HuH-7.5 (cell line): ENCODE results near the gene CHCT1.
"Not testable (repeated sequence)": the region's sequence is repeated elsewhere in the genome, so short reads cannot be mapped to it uniquely, and the experiment has no call there.

Experiments
- DNase-seq: peaks from one replicate; pipeline ENCODE4 v3.0.0; 2011; ENCODE audit warnings: low spot score

Gene CHCT1

DNA sequence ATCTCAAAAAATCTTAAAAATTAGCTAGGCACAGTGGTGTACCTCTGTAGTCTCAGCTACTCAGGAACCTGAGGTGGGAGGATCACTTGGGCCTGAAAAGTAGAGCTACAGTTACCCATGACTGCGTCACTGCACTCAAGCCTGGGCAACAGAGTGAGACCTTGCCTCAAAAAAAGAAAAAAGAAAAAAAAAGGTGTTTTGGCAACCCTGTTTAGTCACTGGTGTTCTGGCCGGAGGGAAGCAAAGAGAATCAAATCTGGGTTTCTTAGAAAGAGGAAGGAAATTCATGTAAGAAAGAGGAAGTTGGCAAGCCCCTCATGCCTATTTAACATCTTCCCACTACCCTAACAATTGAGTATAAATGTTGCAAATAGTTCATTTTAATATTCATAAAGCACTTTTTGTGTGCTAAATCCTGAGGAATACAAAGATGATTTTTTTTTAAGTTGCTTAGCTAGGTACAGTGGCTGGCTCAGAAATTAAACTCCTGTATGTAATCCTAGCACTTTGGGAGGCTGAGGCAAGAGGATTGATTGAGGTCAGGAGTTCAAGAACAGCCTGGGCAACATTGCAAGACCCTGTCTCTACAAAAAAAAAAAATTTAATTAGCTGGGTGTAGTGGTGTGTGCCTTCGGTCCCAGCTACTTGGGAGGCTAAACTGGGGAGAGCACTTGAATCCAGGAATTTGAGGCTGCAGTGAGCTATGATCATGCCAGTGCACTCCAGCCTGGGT lies 23.9 kb upstream of the CHCT1 start:
- DNase-seq = no peak

DNA sequence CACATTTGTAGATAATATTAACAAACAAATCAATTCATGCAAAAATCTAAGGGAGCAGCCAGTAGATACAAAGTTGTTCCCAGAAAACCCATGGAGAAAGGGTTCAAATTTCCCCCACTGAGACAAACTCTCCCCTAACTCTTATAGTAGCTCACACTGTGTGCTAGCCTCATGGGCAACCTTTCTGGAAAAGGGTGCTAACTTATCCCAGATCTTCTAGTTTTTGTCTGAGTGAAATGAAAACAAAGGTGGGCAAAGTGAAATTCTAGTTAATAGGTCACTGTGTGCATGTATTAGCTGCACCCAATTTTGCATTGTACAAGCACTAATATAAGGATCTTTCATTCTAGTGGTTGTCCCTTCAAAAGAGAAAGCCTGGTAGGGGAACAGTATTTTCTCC lies 20.5 kb upstream of the CHCT1 start:
- no peak for DNase-seq

DNA sequence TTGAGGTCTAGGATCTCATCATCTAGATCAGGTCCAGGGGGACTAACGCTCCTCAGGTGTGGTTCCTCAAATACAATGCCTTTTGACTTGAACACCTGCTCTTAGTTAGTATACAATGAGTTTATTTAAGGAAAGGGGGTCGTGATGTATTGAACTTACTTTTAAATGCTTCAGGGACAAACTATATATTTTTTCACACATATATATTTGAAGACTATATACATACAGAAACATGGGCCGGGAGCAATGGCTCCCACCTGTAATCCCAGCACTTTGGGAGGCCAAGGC lies 18.8 kb upstream of the CHCT1 start:
- DNase-seq = no peak

DNA sequence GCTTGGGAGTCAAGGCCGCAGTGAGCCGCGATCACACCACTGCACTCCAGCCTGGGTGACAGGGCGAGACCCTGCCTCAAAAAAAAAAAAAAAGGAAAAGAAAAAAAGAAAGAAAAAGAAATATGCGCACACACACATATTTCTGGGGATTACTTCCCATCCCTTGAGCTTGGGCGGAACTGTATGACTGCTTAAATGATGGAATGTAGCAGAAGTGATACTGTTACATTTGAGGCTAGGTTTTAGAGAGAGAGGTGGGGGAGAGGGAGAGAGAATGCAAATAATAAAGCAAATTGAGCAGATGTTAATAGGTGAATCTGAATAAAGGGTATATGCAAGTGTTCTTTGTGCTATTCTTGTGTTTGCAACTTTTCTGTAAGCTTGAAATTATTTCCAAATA lies 18.3 kb upstream of the CHCT1 start:
- no peak for DNase-seq

DNA sequence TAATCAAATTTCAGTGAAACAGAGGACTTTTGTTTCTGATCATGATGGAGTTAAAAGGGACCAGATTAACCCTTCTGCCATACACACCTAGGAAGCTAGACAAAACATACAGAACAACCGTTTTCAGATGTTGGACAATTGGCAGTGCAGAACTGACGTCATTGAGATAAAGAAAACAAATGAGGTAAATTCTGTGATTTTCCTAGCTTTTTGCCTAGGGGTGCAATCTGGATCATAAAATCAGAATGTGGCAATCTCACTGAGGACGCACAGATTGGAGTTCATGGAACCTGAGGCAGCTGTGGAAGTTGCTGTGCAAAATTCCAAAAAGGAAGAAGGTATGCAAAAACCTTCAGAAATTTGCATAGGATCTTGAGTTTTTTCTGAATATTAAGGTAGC lies 15.4 kb upstream of the CHCT1 start:
- DNase-seq = no peak

DNA sequence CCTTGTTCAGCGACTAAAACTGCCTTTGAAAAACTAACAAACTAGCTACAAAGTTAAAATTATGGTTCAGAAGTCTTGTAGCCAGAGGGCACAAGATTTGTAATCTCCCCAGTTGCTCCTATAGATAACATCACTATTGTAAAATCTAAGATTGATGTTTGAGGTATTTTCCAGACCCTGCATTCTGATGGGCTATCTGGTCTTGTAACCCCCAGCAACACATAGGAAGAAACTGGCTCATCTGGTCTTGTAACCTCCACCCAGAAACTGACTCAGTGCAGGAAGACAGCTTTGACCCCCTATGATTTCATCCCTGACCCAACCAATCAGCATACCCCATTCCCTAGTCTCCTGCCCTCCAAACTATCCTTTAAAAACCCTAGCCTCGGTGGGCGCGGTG lies 12.3 kb upstream of the CHCT1 start:
- no peak for DNase-seq

DNA sequence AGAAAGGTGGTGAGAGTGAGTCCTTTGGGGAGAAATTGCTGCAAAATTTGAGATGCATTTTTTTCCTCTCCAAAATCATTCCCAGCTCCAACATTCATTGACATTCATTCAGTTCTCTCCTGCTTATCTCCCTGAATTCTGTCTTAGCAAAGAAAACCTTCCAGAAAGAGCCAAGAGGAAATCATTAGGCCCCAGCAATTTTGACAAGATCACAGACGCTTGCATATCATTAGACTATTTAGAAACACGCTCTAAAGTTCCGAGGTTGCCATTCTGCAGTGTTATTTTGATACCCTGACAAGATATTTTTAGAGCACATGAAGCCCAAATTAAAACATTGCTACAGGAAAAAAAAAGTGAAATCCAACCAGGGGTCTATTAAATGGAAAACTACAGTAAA lies 9.6 kb upstream of the CHCT1 start:
- DNase-seq = no peak

DNA sequence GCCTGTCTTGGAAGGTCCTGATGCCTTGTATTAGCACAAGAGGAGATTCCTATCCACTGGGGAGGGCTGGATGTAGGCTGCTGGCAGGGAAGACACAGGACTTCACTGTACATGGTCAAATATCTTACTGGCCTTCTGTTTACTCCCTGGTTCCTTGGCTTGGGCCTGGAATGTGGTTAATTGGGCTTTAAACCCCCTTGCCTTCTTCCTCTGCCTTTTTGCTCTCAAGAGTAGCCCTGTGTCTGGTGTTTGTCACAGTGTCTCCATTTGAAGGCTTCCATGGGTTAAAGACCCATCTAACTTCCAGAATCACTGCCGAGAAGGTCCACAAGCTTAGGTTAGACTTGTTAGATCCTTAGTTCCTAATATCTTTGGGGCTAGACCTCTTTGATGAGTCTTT lies 7.1 kb upstream of the CHCT1 start:
- DNase-seq = no peak

DNA sequence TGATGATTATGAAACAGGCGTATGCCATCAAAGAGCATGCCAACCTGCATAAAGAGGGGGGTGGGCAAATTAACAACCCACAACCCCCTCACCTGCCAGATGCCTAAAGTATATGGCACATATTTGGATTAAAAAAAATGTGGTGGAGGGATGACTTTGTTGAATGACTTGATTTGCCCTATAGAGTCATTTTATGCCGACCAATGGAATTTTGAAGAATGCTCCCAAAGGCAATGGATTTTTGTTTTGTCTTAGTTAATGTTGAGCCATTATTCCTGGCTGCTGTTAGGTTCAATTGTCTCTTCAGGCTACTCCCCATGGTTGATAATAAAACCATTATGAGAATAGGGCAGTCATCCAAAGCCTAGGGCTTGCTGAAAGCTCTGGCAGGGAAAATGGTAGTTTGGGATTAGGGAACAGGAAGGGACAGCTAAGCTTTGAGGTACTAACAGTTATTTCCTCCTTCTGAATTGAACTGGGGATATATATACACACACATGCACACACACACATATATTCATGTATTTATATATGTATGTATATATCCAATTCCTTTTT lies 5.8 kb upstream of the CHCT1 start:
- no peak for DNase-seq

DNA sequence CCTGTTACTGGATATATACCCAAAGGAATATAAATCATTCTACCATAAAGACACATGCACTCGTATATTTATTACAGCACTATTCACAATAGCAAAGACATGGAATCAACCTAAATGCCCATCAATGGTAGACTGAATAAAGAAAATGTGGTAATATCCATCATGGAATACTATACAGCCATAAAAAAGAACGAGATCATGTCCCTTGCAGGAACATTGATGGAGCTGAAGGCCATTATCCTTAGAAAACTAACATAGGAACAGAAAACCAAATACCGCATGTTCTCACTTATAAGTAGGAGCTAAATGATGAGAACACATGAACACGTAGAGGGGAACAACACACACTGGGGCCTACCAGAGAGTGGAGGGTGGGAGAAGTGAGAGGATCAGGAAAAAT lies 3.3 kb upstream of the CHCT1 start:
- not testable (repeated sequence) for DNase-seq

DNA sequence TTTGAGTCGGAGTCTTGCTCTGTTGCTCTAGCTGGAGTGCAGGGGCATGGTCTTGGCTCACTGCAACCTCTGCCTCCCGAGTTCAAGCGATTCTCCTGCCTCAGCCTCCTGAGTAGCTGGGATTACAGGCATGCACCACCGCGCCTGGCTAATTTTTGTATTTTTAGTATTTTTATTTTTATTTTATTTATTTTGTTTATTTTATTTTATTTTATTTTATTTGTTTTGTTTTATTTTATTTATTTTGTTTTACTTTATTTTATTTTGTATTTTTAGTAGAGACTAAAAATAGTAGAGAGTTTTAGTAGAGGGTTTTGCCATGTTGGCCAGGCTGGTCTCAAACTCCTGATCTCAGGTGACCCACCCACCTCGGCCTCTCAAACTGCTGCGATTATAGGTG lies 2.4 kb upstream of the CHCT1 start:
- not testable (repeated sequence) for DNase-seq

DNA sequence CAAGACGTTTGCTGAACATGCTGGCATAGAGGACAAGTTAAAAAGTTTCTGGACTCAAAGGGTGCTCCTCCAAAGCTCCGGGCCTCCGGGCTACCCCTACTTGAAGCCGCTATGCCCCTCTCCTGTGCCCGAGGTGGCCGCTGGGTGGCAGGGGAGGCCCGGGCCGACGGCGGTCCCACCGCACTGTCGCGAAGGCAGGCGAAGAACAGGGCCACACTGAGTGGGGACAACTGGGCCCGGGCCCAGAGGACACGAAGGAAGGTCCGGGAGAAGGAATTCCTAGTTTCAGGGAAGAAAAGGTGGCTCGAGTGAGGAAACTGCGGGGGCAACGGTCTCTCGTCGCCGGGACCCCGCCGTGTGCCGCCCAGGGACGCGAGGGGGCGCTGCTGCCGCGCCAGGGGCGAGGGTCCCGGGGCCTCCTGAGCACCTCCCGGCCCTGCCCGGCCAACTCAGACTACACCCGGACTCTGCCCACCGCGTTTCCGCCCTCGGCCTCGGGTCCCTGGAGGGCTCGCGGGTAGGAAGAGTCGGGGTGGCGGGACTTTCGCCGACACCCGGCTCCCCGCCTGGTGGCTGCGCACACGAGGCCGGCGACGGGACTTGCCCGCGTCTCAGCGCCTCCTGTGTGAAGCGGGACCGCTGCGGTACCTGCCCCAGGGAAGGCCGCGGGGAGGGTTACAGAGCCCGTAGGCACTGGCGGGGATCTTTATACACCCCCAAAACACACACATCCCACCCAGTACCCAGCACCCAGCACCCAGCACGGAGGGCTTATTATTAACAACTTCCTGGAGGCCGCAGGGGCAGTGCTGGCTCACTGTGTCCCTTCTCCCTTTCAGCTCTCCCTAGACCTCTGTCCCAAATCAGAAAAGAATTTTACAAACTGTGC lies 772 bp upstream of the CHCT1 start:
- DNase-seq = peak; percentile 80

DNA sequence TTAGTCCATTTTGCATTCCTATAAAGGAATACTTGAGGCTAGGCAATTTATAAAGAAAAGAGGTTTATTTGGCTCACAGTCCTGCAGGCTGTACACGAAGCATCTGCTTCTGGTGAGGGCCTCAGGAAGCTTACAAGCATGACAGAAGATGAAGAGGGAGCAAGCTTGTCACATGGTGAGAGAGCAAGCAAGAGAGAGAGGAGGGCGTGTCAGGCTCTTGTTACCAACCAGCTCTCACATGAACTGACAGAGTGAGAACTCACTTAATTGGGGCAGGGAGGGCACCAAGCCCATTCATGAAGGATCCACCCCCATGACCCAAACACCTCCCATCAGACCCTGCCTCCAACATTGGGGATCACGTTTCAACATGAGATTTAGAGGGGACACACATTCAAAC lies 1.6 kb downstream of the CHCT1 start:
- DNase-seq = no peak

DNA sequence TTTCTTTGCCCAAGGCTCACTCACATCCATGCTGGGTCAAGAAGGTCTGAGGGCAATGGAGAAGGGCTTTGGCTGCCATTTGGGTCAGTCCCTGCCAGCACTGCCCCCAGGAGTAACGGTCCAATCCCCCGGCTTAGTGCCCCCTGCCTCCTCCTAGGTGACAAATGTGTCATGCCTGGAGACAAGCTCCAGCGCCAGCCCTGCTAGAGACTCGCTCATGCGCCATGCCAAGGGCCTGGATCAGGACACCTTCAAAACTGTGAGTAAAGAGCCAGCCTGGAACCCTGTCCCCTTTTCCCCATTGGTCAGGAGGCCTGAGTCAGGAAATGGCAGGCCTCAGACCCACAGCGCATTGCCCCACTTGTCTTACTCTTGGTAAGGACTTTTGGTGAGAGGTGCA lies 3.3 kb downstream of the CHCT1 start:
- no peak for DNase-seq

DNA sequence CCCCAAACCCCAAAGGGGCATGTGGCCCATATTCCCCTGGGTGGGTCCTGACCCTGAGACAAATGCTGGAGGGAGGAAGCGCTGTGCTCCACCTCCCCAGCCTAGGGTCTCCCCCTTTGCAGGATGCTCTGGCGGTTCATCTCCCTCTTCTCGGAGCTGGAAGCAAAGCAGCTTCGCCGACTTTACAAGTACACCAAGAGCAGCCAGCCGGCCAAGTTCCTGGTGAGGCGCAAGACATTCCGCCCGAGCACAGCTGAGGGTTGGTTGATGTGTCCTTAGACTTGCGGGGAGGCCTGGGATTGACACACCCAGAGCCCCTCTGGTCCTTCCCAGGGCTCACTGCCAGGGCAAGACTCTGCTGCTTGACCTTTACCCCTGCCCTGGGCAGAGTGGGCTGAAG lies 4.3 kb downstream of the CHCT1 start:
- no peak for DNase-seq

DNA sequence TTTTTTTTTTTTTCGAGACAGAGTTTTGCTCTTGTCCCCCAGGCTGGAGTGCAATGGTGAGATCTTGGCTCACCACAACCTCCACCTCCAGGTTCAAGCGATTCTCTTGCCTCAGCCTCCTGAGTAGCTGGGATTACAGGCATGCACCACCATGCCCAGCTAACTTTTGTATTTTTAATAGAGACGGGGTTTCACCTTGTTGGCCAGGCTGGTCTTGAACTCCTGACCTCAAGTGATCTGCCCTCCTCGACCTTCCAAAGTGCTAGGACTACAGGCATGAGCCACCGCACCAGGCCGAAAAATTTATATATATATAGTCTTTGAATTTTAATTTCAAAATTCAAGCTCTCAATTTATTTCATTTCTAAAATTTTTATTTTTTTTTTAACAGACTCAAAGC lies 6.2 kb downstream of the CHCT1 start:
- DNase-seq = not testable (repeated sequence)

DNA sequence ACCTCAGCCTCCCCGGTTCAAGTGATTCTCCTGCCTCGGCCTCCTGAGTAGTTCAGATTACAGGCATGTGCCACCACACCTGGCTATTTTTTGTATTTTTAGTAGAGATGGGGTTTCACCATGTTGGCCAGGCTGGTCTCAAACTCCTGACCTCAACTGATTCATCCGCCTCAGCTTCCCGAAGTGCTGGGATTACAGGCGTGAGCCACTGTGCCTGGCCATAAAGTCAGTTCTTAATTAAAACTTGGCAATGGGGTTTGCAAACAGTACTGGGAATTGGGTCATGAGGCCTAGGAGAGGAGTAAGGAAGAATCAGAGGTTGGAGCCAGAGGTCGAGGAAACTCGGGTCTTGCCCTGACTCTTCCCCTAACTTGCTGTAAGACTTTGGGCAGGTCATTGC lies 8.3 kb downstream of the CHCT1 start:
- not testable (repeated sequence) for DNase-seq

DNA sequence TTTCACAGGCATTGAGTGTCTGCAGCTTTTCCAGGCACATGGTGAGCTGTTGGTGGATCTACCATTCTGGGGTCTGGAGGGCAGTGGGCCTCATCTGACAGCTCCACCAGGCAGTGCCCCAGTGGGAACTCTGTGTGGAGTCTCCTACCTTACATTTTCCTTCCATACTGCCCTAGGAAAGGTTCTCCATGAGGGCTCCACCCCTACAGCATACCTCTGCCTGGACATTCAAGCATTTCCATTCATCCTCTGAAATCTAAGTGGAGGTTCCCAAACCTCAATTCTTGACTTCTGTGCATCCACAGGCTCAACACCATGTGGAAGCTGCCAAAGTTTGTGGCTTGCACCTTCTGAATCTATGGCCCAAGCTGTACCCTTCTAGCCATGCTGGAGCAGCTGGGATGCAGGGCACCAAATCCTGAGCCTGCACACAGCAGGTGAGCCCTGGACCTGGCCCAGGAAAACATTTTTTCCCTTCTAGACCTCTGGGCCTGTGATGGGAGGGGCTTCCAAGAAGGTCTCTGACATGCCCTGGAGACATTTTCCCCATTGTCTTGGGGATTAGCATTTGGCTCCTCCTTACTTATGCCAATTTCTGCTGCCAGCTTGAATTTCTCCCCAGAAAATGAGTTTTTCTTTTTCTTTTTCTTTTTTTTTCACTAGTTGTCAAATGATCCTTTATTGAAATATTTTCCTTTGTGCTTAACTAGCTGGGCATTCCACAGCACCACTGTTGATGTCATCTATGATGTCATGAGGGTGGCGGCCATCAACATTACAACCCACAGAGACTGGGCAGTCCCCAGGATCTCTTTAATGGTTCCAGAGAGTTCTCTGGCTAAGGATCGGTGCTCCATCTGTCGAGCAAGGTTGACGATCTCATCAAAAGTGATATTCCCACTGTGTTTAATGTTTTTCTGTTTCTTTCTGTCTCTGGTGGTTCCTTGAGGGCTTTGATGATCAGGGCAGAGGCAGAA lies 11.0 kb downstream of the CHCT1 start:
- DNase-seq = not testable (repeated sequence)

DNA sequence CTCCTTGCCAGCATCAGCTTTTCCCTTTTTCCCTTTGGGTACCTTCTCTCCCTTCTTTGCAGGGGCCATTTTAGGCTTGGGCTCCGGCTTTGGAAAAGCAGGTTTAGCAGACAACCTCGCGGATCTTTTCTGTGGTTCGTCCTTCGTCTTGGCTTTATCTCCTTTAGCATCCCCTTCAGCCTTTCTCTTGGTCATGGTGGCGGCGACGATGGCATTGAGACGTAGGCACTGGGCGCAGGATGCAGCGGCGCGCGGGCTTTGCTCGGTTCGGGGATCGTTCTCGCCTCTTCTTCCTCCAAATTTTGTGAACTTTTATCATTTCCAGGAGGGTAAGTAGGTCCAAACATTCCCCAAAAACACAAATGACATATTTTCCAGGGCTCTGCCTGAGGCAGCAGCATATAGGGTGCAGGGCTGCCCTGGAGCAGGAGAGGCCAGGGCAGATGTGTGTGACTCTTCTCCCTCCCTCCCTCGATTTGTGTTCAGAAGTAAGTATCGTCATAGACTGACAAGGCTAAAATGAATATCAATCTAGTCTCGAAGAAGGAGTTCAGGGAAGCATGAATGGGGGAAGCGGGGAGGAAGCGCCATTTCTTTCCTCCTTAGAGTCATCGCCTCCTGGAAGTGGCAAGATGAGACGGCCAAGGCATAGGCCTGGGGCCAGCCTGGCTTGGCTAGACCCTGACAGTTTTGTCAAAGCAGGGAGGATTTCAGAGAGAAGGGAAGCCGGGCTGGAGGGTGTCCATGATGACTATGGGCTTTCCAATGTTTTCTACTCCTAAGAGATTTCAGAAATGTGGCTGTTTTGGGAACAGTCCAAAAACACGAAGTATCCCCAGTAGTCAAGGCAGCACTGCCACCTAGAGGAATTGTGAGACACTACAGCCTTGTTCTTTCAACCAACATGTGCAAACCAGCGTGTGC lies 13.2 kb downstream of the CHCT1 start:
- peak; percentile 97 for DNase-seq

DNA sequence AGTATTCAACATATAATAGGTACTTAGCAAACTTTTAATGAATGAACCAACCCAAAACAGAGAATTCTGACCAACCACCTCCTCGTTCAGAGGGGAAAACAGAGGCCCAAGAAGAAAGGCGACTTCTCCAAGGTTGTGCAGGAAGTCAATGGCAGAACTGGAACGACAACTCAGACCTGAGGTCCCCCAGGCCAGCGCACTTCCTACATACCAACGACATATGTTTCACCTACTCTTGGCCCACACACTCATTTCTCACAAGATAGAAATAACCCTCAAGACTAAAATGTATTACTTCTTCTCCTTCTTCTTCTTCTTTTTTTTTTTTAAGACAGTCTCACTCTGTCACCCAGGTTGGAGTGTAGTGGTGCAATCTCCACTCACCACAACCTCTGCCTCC lies 14.4 kb downstream of the CHCT1 start:
- DNase-seq = no peak

DNA sequence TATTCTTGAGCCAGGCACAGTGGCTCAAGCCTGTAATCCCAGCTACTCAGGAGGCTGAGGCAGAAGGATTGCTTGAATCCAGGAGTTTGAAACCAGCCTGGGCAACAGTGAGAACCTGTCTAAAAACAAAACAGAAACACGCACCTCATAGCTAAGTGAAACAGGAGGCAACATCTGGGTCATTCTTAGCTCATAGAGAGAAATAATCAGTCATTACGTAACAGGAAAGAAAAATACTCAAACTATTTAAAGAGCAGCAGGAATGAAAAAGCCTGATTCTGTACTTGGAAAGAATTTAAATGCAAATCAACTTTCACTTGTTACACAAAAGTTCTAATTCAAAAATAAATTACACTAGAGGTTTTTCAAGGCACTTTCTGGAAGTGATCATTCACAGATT lies 17.2 kb downstream of the CHCT1 start:
- DNase-seq = no peak
